Neural cell (in vitro differentiated cells): ENCODE measurements around the gene ENTPD8. TPM values are rescaled to one million over a fixed set of nuclear protein-coding genes. Genes with fewer than 3 reads are reported as not detected.

Source experiments
- H2AFZ ChIP-seq: fragments of 200-600, 300-800 bp; sonication (generic), shearing (Covaris generic); 2 replicates; pipeline ENCODE4 v1.6.0; 2014; ENCODE audit warnings: low read depth, mild to moderate bottlenecking, antibody characterized with exemption, low read length, moderate library complexity
- H3F3A ChIP-seq: fragments of 200-600 bp; shearing (Covaris generic); 2 replicates; pipeline ENCODE4 v1.6.1; 2016; ENCODE audit warnings: mild to moderate bottlenecking, moderate library complexity, mixed read lengths, antibody characterized with exemption, low read length; ENCODE audit not compliant: insufficient read depth, poor library complexity, severe bottlenecking
- H3K27ac ChIP-seq: fragments of 200-600, 300-800 bp; sonication (generic), shearing (Covaris generic); 2 replicates; pipeline ENCODE4 v1.5.1; 2014; ENCODE audit warnings: mild to moderate bottlenecking, low read length, moderate library complexity
- H3K27me3 ChIP-seq: fragments of 300-800, 200-600 bp; sonication (generic), shearing (Covaris generic); 2 replicates; pipeline ENCODE4 v1.6.0; 2014; ENCODE audit warnings: mild to moderate bottlenecking, low read depth, low read length, moderate library complexity; ENCODE audit not compliant: insufficient read depth
- H3K36me3 ChIP-seq: fragments of 300-800, 200-600 bp; sonication (generic), shearing (Covaris generic); 2 replicates; pipeline ENCODE4 v1.5.1; 2014; ENCODE audit warnings: mild to moderate bottlenecking, antibody characterized with exemption, low read length, moderate library complexity; ENCODE audit not compliant: insufficient read depth
- H3K4me2 ChIP-seq: fragments of 300-800, 200-600 bp; sonication (generic), shearing (Covaris generic); 2 replicates; pipeline ENCODE4 v1.6.0; 2014; ENCODE audit warnings: mild to moderate bottlenecking, low read length
- H3K4me3 ChIP-seq: fragments of 300-800, 200-600 bp; sonication (generic), shearing (Covaris generic); 2 replicates; pipeline ENCODE4 v1.5.1; 2014; ENCODE audit warnings: mild to moderate bottlenecking, low read length, moderate library complexity
- H3K79me2 ChIP-seq: fragments of 200-600 bp; shearing (Covaris generic); replicated peaks from 2 replicates; pipeline ENCODE4 v1.6.0; 2014; ENCODE audit warnings: mild to moderate bottlenecking, low read length, moderate library complexity; ENCODE audit not compliant: insufficient read depth
- H3K9ac ChIP-seq: fragments of 300-800, 200-600 bp; sonication (generic), shearing (Covaris generic); 2 replicates; pipeline ENCODE4 v1.6.1; 2016; ENCODE audit warnings: mild to moderate bottlenecking, low read length, mixed read lengths
- H3K9me2 ChIP-seq: fragments of 200-600 bp; shearing (Covaris generic); 2 replicates; pipeline ENCODE4 v1.6.1; 2016; ENCODE audit warnings: mild to moderate bottlenecking, low read length, mixed read lengths; ENCODE audit not compliant: insufficient read depth
- H3K9me3 ChIP-seq: fragments of 200-600, 300-800 bp; sonication (generic), shearing (Covaris generic); 2 replicates; pipeline ENCODE4 v1.6.1; 2016; ENCODE audit warnings: mild to moderate bottlenecking, mixed run types, low read length, moderate library complexity, mixed read lengths
- H4K20me1 ChIP-seq: fragments of 200-600 bp; shearing (Covaris generic); 2 replicates; pipeline ENCODE4 v1.6.1; 2016; ENCODE audit warnings: mild to moderate bottlenecking, mixed run types; ENCODE audit not compliant: insufficient read depth
- CTCF ChIP-seq: fragments of 450-650 bp; IDR thresholded peaks from 2 replicates; pipeline ENCODE4 v1.5.1; 2014; ENCODE audit warnings: antibody characterized with exemption, mild to moderate bottlenecking, moderate library complexity; ENCODE audit not compliant: poor library complexity, severe bottlenecking
- EP300 ChIP-seq: fragments of 450-650 bp; conservative IDR thresholded peaks from 2 replicates; pipeline ENCODE4 v1.6.1; 2014; ENCODE audit warnings: antibody characterized with exemption, mild to moderate bottlenecking, moderate library complexity; ENCODE audit not compliant: poor library complexity, severe bottlenecking
- EZH2 ChIP-seq: fragments of 200-600, 300-800 bp; shearing (Covaris generic), sonication (generic); IDR thresholded peaks from 2 replicates; pipeline ENCODE4 v1.6.1; 2014; ENCODE audit warnings: antibody characterized with exemption, low read length, borderline replicate concordance, mild to moderate bottlenecking; ENCODE audit not compliant: insufficient read depth, poor library complexity, severe bottlenecking
- MXI1 ChIP-seq: fragments of 450-650 bp; conservative IDR thresholded peaks from 2 replicates; pipeline ENCODE4 v1.6.1; 2014; ENCODE audit warnings: antibody characterized with exemption, mild to moderate bottlenecking; ENCODE audit not compliant: poor library complexity, severe bottlenecking
- POLR2AphosphoS5 ChIP-seq: IDR thresholded peaks from 2 replicates; pipeline ENCODE4 v1.6.1; 2012
- RAD21 ChIP-seq: fragments of 450-650 bp; conservative IDR thresholded peaks from 2 replicates; pipeline ENCODE4 v1.6.1; 2014; ENCODE audit warnings: antibody characterized with exemption, mild to moderate bottlenecking, moderate library complexity
- REST ChIP-seq: IDR thresholded peaks from 2 replicates; pipeline ENCODE4 v1.6.1; 2012; ENCODE audit warnings: borderline replicate concordance
- SMC3 ChIP-seq: fragments of 450-650 bp; conservative IDR thresholded peaks from 2 replicates; pipeline ENCODE4 v1.6.1; 2014; ENCODE audit warnings: antibody characterized with exemption, mild to moderate bottlenecking, moderate library complexity; ENCODE audit not compliant: poor library complexity
- TAF1 ChIP-seq: IDR thresholded peaks from 2 replicates; pipeline ENCODE4 v1.6.1; 2012; ENCODE audit warnings: low read depth
- polyA plus RNA-seq: library from polyadenylated mRNA; depleted of rRNA; stranded (reverse); fragments of >200 nt; gene quantifications from 2 replicates; pipeline ENCODE4 v1.2.3, GENCODE V29; 2014

The ENTPD8 gene
- polyA plus RNA-seq, 1 donor from 2014 or later: not detected

GRCh38 chr9:137430723-137431415 lies 10.3 kb downstream of the ENTPD8 start:
- Histone ChIP-seq H3K27me3 (no peaks in the 10 kb centered on the region), H4K20me1 (no peaks in the 10 kb centered on the region), H3F3A (no peaks in the 10 kb centered on the region), H2AFZ (no peak overlapping the region), H3K9me3 (no peaks in the 10 kb centered on the region), H3K9ac (no peak overlapping the region), H3K4me3 (no peak overlapping the region), H3K4me2 (no peak overlapping the region), H3K36me3 (no peaks in the 10 kb centered on the region), H3K79me2 (no peaks in the 10 kb centered on the region), H3K9me2 (no peaks in the 10 kb centered on the region), H3K27ac (no peak overlapping the region)
- no peak for TF ChIP-seq MXI1
- TF ChIP-seq RAD21: no peak
- no peak for TF ChIP-seq EP300
- TF ChIP-seq CTCF: no peak
- no peak for TF ChIP-seq TAF1
- no peak for TF ChIP-seq EZH2
- TF ChIP-seq SMC3: no peak
- no peak for TF ChIP-seq POLR2AphosphoS5
- no peak for TF ChIP-seq REST

DNA sequence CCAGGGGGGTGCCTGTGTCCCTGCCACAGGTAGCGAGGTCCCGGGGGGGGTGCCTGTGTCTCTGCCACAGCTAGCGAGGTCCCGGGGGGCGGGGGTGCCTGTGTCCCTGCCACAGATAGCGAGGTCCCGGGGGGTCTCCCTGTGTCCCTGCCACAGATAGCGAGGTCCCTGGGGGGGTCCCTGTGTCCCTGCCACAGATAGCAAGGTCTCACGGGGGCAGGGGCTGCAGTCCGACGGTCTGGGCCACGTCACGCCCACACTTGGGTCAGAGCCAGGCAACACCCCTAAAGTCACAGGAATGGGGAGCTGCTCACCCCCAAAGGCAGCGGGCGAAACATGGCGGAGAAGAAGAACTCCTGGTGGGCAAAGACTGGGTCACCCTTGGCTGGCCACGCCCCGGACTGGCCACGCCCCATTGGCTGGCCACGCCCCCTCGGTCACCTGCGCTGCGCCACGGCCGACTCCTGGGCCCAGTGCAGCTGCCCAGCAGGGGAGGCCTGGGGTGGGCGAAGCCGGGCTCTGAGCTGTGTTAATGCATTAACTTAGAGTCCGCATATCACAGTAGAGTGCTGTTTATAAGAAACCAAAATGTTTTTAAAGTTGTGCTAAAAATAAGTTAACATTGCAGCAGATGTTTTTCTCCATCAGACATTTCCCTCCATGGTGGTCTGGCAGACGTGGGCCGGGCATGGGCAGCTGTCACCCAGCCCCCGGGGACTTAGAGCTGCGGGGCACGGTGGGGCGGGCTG lies 11.0 kb downstream of the ENTPD8 start:
- no peaks in the 10 kb centered on the region for H3K79me2 ChIP-seq
- no peaks in the 10 kb centered on the region for H3K9me2 ChIP-seq
- no peak overlapping the region for H3K4me2 ChIP-seq
- no peaks in the 10 kb centered on the region for H3K27me3 ChIP-seq
- H3K9me3 ChIP-seq: no peaks in the 10 kb centered on the region
- no peak overlapping the region for H3K4me3 ChIP-seq
- no peak overlapping the region for H3K27ac ChIP-seq
- H4K20me1 ChIP-seq: no peaks in the 10 kb centered on the region
- no peaks in the 10 kb centered on the region for H3F3A ChIP-seq
- TF ChIP-seq POLR2AphosphoS5: no peak
- TF ChIP-seq TAF1: no peak
- no peak for TF ChIP-seq EP300
- no peak for TF ChIP-seq EZH2
- no peak for TF ChIP-seq REST
- TF ChIP-seq MXI1: no peak
- TF ChIP-seq RAD21: no peak
- no peak for TF ChIP-seq CTCF
- TF ChIP-seq SMC3: no peak
- no peak overlapping the region for H2AFZ ChIP-seq
- no peaks in the 10 kb centered on the region for H3K36me3 ChIP-seq
- no peak overlapping the region for H3K9ac ChIP-seq
